GM18858 (cell line): ENCODE measurements around the gene WASHC3.

ENCODE experiments used
- ATAC-seq: cut with Tn5 transposase; IDR thresholded peaks from one replicate; pipeline ENCODE4 v1.9.1; 2021; ENCODE audit not compliant: unreplicated experiment

WASHC3 gene

GRCh38 chr12:101982307-101982706 lies 79.5 kb downstream of the WASHC3 start:
- no peak for ATAC-seq

DNA sequence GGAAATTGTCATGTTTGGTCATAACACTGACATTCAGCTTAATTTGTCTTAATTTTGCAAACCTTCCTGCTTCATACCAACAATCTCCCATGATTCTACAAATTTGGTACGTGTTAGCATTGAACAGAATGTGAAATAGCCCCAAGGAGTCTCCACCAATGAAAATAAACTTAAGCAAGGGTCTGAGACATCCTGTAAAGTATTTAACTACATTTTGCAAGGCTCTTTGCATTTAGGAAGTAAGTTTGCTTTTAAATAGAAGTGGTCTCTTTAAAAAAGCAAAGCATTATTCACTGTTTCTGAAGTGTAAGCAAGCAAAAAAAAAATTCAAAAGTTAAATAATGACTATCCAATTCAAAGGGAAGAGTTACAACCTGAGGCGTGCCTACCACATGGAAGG lies 79.9 kb downstream of the WASHC3 start:
- no peak for ATAC-seq

GRCh38 chr12:101968770-101969169 lies 93.0 kb downstream of the WASHC3 start:
- no peak for ATAC-seq

GRCh38 chr12:101967506-101967905 lies 94.3 kb downstream of the WASHC3 start:
- no peak for ATAC-seq

GRCh38 chr12:101966496-101966895 lies 95.3 kb downstream of the WASHC3 start:
- no peak for ATAC-seq

DNA sequence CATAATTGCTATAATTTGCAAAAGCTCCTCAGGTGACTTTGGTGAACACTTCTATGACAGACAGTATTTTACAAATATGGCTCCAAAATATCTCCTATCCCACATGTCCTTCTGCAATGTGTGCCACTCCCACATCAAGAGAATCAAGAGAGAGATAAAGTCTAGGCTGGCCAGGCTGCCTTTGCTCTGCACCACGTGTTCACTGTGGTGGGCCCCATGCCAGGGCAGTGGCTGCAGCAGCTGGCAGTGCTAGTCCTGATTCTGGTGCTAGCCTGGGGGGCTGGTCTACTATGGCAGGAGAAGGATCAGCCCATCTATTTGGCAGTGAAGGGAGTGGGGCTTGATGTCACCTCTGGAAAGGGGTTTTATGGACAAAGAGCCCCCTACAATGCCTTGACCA lies 98.1 kb downstream of the WASHC3 start:
- no peak for ATAC-seq
